22Rv1 (cell line): ENCODE results near the gene UBE3C.
"Not testable (repeated sequence)": the region's sequence is repeated elsewhere in the genome, so short reads cannot be mapped to it uniquely, and the experiment has no call there.

ENCODE experiments used
- CTCF ChIP-seq: fragments of 450-650 bp; IDR thresholded peaks from 2 replicates; pipeline ENCODE4 v1.5.1; 2017; ENCODE audit warnings: mild to moderate bottlenecking
- ZFX ChIP-seq: fragments of 450-650 bp; IDR thresholded peaks from 2 replicates; pipeline ENCODE4 v1.6.1; 2017; ENCODE audit warnings: antibody characterized with exemption, borderline replicate concordance

GRCh38 chr7:157100005-157100404 is 38.7 kb upstream of the UBE3C start:
- TF ChIP-seq CTCF, ZFX: not testable (repeated sequence)
